A172 (cell line): ENCODE data around the gene NKAIN2. TPM values are rescaled to one million over a fixed set of nuclear protein-coding genes. Genes with fewer than 3 reads are reported as not detected.
"Not testable (repeated sequence)": the region's sequence is repeated elsewhere in the genome, so short reads cannot be mapped to it uniquely, and the experiment has no call there.

Experiments used
- DNase-seq: peaks from one replicate; pipeline ENCODE4 v3.0.0-alpha.2; 2015; ENCODE audit warnings: low spot score
- total RNA-seq: library from RNA; depleted of rRNA; stranded (reverse); fragments of >200 nt; shearing (Covaris generic); gene quantifications from 2 replicates; pipeline ENCODE4 v1.2.3, GENCODE V29; 2014

The NKAIN2 gene
- total RNA-seq, 1 experiment from 2014 or later, result not detected

- no peak for DNase-seq
Measured at GRCh38 chr6:123895346-123895745, 91.7 kb downstream of the NKAIN2 start.

- DNase-seq, result no peak
Measured at GRCh38 chr6:123895806-123896205, 92.1 kb downstream of the NKAIN2 start.

GRCh38 chr6:123896869-123897268 is 93.2 kb downstream of the NKAIN2 start:
- no peak for DNase-seq

GRCh38 chr6:123897965-123898364 is 94.3 kb downstream of the NKAIN2 start:
- no peak for DNase-seq

- DNase-seq, result no peak
Measured at GRCh38 chr6:123898665-123899064, 95.0 kb downstream of the NKAIN2 start.

- no peak for DNase-seq
Measured at GRCh38 chr6:123899745-123900144, 96.1 kb downstream of the NKAIN2 start.

- peak; percentile 22 for DNase-seq
Measured at GRCh38 chr6:123901436-123901835, 97.8 kb downstream of the NKAIN2 start.

- no peak for DNase-seq
Measured at GRCh38 chr6:123902738-123903313, 99.2 kb downstream of the NKAIN2 start.

- DNase-seq, result no peak
Measured at GRCh38 chr6:123904228-123904627, 100.6 kb downstream of the NKAIN2 start.

- DNase-seq, result no peak
Measured at GRCh38 chr6:123908797-123909196, 105.1 kb downstream of the NKAIN2 start.

GRCh38 chr6:123909989-123910388 is 106.3 kb downstream of the NKAIN2 start:
- no peak for DNase-seq

- no peak for DNase-seq
Measured at GRCh38 chr6:123913863-123914262, 110.2 kb downstream of the NKAIN2 start.

- not testable (repeated sequence) for DNase-seq
Measured at GRCh38 chr6:123923379-123923778, 119.7 kb downstream of the NKAIN2 start.

GRCh38 chr6:123925350-123925749 is 121.7 kb downstream of the NKAIN2 start:
- peak; percentile 18 for DNase-seq

GRCh38 chr6:123925842-123926399 is 122.3 kb downstream of the NKAIN2 start:
- DNase-seq, result peak; percentile 16

- no peak for DNase-seq
Measured at GRCh38 chr6:123928529-123928928, 124.9 kb downstream of the NKAIN2 start.

- DNase-seq, result no peak
Measured at GRCh38 chr6:123931928-123932327, 128.3 kb downstream of the NKAIN2 start.

- DNase-seq, result peak; percentile 16
Measured at GRCh38 chr6:123940551-123940950, 136.9 kb downstream of the NKAIN2 start.

GRCh38 chr6:123941855-123942254 is 138.2 kb downstream of the NKAIN2 start:
- DNase-seq, result no peak

- DNase-seq, result no peak
Measured at GRCh38 chr6:123945386-123945785, 141.7 kb downstream of the NKAIN2 start.

- no peak for DNase-seq
Measured at GRCh38 chr6:123953920-123954319, 150.3 kb downstream of the NKAIN2 start.

- DNase-seq, result no peak
Measured at GRCh38 chr6:123956492-123957139, 153.0 kb downstream of the NKAIN2 start.

GRCh38 chr6:123962508-123962907 is 158.8 kb downstream of the NKAIN2 start:
- DNase-seq, result peak; percentile 1
